ENCODE data around the gene PRKAR1B. TPM values are rescaled to one million over a fixed set of nuclear protein-coding genes. Genes with fewer than 3 reads are reported as not detected.

PRKAR1B gene
- total RNA-seq, 2 experiments from 2014 or later, result 22.5 to 41.6 TPM

DNA sequence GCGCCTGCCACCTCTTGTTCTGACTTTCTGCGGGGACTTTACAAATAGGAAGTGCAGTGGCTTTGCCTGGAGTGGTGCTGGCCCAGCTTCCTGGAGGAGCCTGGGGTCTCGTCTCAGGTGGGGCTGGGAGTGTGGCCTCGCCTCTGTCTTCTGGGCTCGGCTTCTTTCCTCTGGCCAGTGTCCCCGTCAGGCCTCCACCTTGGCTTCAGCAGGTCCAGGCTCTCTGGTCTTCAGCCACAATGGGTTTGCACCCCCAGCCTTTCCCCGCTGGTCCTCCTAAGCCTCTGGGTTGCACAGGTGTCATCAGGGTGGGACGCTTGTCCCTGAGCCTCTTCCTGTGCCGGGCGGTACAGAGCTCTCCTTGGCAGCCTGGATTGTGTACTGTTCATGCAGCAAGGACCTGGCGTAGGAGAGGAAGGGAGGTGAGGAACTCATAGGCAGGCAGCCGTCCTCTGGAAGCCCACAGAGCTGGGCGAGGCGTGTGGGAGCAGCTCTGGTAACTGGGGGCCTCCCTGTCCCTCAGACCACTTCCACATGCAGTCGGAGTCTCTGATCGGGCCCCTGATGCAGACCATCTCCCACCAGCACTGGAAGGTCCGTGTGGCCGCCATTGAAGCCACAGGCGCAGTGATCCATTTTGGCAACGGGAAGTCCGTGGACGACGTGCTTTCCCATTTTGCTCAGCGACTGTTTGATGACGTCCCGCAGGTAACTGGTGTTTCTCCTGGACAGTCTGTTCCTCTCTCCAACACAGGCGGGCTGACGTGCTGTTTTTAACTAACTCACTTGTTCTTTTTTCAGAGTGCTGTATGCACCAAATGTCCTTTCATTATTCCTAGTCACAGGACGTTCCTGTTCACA is 2.3 kb upstream of the PRKAR1B start:
- BruUV-seq (replicated peaks), result no TSS peak
- no peak overlapping the region for H2AFZ ChIP-seq (ENCODE audit: low read length)
- no peaks in the 10 kb centered on the region for H4K20me1 ChIP-seq (ENCODE audit: insufficient read depth, low read length)
- H3K36me3 ChIP-seq (ENCODE audit: insufficient read depth, low read length), result peaks cover 80% of the 10 kb centered on the region
- no peak for DNase-seq (ENCODE audit: low spot score)
- H3K4me2 ChIP-seq (ENCODE audit: low read length), result no peak overlapping the region
- H3K27ac ChIP-seq (ENCODE audit: low read depth, low read length, poor library complexity, severe bottlenecking), result no peak overlapping the region
- ChIA-PET CTCF (ENCODE audit: unreplicated experiment) (no interaction called here), POLR2A (interaction anchor here (0.6 kb wide), 1 partner anchor 252 kb away, joined by 6 read pairs; no protein-coding TSS in a partner anchor)
- peaks cover 20% of the 10 kb centered on the region for H3K4me1 ChIP-seq (ENCODE audit: insufficient read depth, low read length, poor library complexity, severe bottlenecking)
- no peak overlapping the region for H3K4me3 ChIP-seq (ENCODE audit: low read depth, low read length, poor library complexity, severe bottlenecking)
- H3K9me2 ChIP-seq (ENCODE audit: insufficient read depth, low read length), result no peaks in the 10 kb centered on the region
- H3K9me3 ChIP-seq (ENCODE audit: low read length), result peaks cover 23% of the 10 kb centered on the region
- TF ChIP-seq EZH2phosphoT487 (IDR thresholded peaks at IDR 0.05; ENCODE audit: borderline replicate concordance, low read depth, low read length) (no peak), CTCF (conservative IDR thresholded peaks at IDR 0.05; ENCODE audit: low read length) (no peak)
- peaks cover 50% of the 10 kb centered on the region for H3K79me2 ChIP-seq (ENCODE audit: insufficient read depth, low read depth, low read length)
- intact Hi-C loops (cut with micrococcal nuclease; ENCODE audit: unreplicated experiment), result loop anchor here (5.0 kb wide), 2 partner anchors 88 to 582 kb away; no protein-coding TSS in a partner anchor

- Histone ChIP-seq H4K20me1 (ENCODE audit: insufficient read depth, low read length) (no peaks in the 10 kb centered on the region), H3K27ac (ENCODE audit: low read depth, low read length, poor library complexity, severe bottlenecking) (no peak overlapping the region), H2AFZ (ENCODE audit: low read length) (no peak overlapping the region), H3K4me2 (ENCODE audit: low read length) (peak overlapping the region; percentile 100), H3K9me2 (ENCODE audit: insufficient read depth, low read length) (no peaks in the 10 kb centered on the region), H3K4me3 (ENCODE audit: low read depth, low read length, poor library complexity, severe bottlenecking) (peak overlapping the region; percentile 79), H3K4me1 (ENCODE audit: insufficient read depth, low read length, poor library complexity, severe bottlenecking) (peaks cover 20% of the 10 kb centered on the region), H3K36me3 (ENCODE audit: insufficient read depth, low read length) (peaks cover 80% of the 10 kb centered on the region), H3K79me2 (ENCODE audit: insufficient read depth, low read depth, low read length) (peaks cover 49% of the 10 kb centered on the region), H3K9me3 (ENCODE audit: low read length) (peaks cover 20% of the 10 kb centered on the region)
- no TSS peak for BruUV-seq (replicated peaks)
- CTCF ChIA-PET (ENCODE audit: unreplicated experiment), result no interaction called here
- intact Hi-C loops (cut with micrococcal nuclease; ENCODE audit: unreplicated experiment), result loop anchor here (5.0 kb wide), 2 partner anchors 89 to 581 kb away; no protein-coding TSS in a partner anchor
- DNase-seq (ENCODE audit: low spot score), result no peak
- TF ChIP-seq EZH2phosphoT487 (IDR thresholded peaks at IDR 0.05; ENCODE audit: borderline replicate concordance, low read depth, low read length), result no peak
- no peak for TF ChIP-seq CTCF (conservative IDR thresholded peaks at IDR 0.05; ENCODE audit: low read length)
- POLR2A ChIA-PET, result interaction anchor here (0.6 kb wide), 2 partner anchors 137 to 252 kb away, joined by 3 to 6 read pairs; no protein-coding TSS in a partner anchor
These were observed 1.5 kb upstream of the PRKAR1B start for GRCh38 chr7:728602-729001.
